ENCODE measurements around the gene CMTM2.

CMTM2 gene

DNA sequence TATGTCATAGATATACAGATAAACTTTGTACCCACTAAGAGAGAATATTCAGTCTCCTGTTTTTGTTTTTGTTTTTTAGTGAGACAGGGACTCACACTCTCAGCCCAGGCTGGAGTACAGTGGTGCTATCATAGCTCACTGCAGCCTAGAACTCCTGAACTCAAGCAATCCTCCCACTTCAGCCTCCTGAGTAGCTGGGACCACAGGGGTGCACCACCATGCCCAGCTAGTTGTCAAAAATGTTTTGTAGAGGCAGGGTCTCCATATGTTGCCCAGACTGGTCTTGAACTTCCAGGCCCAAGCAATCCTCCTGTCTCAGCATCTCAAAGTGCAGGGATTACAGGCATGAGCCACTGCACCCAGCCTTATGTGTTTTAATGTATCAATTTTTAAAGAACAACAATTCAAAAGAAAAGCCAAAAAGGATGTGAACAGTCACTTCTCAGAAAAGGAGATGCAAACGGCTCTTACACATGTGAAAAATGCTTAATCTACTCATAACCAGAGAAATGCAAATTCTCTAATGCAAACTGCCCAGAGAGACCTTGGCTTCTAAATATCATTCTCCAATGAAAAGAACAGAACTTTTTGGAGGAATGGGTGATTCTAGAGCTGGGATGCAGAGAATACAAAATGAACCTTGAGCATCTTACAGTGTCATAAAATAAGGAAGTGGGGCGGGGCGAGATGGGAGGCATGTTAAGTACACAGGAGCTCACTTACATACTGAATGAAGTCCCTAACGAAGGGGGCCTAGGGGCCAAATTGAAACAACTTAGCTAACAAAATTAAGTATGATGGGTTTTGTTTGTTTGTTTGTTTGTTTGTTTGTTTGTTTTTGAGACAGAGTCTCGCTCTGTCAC is 18.0 kb downstream of the CMTM2 start:
- TF ChIP-seq CTCF (conservative IDR thresholded peaks at IDR 0.05), result no peak
- H3K27ac ChIP-seq, result no peak overlapping the region

DNA sequence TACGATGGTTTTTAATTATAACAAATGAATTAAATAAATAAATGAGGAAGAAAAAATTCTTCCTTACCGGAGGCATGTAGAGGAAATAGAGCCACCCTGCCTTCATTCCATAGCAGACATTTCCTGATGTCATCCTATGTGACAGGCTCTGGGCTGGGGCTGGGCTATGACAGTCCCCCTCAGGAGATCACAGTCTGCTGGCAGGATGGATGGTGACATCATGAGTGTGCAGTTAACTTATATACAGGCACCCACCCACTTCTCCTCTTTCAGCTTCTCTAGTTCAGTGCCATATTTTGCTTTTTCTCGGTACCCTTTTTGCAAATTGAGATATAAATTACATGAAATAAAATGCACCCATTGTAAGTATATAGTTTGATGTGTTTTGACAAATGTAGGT is 18.8 kb downstream of the CMTM2 start:
- no peak for TF ChIP-seq CTCF (conservative IDR thresholded peaks at IDR 0.05)
- H3K27ac ChIP-seq, result no peak overlapping the region

DNA sequence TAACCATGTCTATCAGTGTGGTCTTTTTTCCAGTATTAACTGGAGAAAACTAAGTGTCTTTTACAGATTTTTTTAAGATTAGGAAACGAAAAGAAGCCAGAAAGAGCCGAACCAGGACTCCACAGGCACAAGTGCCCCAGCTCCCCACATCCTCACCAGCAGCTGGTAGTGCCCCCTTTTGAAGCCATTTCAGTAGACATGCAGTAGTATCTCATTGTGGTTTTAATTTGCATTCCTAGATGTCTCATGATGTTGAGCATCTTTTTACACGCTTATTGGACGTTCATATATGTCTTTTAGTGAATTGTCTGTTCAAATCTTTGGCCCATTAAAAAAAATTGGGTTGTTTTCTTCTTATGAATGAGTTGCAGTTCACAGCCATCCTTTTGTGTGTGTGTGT is 20.5 kb downstream of the CMTM2 start:
- TF ChIP-seq CTCF (conservative IDR thresholded peaks at IDR 0.05), result no peak
- H3K27ac ChIP-seq, result no peak overlapping the region

GRCh38 chr16:66600477-66600876 is 21.2 kb downstream of the CMTM2 start:
- TF ChIP-seq CTCF (conservative IDR thresholded peaks at IDR 0.05), result no peak
- no peak overlapping the region for H3K27ac ChIP-seq

DNA sequence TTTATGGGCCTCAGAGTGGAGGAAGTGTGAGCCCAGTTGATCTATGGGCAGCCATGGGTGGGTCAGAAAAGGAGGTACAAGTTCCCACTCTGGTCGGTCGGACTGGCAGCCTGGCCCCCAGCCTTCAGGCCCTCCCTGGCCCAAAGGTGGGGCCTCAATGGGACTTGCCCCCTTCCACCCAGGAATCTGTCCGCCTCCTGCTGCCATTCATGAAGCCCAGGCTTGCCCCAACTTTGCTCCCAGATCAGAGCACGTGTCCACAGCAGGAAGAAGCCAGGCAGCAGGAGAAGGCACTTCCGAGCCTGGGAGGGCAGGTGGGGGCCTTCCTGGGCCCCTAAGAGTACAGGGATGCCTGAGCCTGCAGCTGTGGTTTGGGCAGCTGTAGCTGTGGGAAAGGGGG is 22.2 kb downstream of the CMTM2 start:
- H3K27ac ChIP-seq, result no peak overlapping the region
- TF ChIP-seq CTCF (conservative IDR thresholded peaks at IDR 0.05), result no peak

- H3K27ac ChIP-seq, result peak overlapping the region; percentile 70
- TF ChIP-seq CTCF (conservative IDR thresholded peaks at IDR 0.05), result no peak
These were observed 24.5 kb downstream of the CMTM2 start for GRCh38 chr16:66603537-66604375.

- peak; percentile 77 for TF ChIP-seq CTCF (conservative IDR thresholded peaks at IDR 0.05)
- H3K27ac ChIP-seq, result peak within 1 kb of the TSS; percentile 70
These were observed 25.3 kb downstream of the CMTM2 start, which contains the start of gene CMTM3 for GRCh38 chr16:66604376-66605176. Gene CMTM3 (plus strand): TSS chr16:66604704. CDS start chr16:66604806, 102 bp downstream.
